NCI-H69 (cell line): ENCODE results near the gene FLACC1.
"Not testable (repeated sequence)": the region's sequence is repeated elsewhere in the genome, so short reads cannot be mapped to it uniquely, and the experiment has no call there.

ENCODE experiments used
- DNase-seq: peaks from one replicate; lab custom pipeline; 2025; lab: John Stamatoyannopoulos, UW

The FLACC1 gene

DNA sequence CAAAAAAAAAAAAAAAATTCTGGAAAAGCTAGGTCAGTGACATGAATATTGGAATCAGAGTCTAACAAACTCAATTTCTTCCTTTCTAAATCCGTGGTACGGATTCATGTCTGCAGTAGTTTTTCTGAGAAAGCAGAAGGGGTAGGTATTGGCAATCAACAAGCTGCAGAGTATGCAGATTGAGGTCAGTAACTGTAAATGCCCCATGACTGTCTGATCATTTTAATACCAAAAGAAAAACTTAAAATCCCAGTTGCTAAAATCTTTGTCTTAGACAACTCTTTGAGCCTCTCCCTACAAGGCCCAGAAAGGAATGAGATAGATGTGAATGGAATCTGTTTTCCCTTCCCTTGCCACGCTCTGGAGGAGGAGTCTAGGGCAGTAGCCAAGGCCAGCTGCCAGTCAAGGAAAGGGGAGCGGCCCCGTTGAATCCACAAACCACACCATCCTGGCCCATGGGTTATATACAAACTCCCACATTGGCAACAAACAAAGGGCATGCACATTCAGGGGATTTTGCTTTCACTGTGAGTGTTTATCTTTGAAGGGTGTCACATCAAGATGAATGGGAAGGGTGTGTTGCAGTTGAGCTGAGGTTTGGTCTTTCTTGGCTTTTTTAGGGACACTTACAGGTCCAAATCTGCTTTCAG, 102.9 kb downstream of the FLACC1 start:
- DNase-seq: no peak

GRCh38 chr2:201250741-201251140, 106.4 kb downstream of the FLACC1 start:
- no peak for DNase-seq

DNA sequence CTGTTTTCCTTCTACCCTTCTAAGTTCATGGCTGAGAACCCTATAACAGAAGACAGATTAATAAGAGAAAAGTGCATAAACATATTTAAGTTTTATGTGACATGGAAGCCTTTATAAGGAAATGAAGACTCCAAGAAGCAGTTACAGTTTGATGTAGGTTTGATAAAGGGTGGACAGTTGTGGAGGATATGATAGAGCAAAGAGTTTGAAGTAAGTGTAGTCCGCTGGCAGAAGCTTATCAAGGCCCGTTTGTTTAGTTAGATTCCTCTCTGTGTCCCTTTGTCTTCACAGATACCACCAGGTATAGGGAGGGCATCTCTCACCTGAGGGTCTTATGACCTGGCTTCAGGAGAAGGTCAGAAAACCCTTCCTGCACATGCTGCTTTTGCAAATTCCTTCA, 107.3 kb downstream of the FLACC1 start:
- DNase-seq: no peak

DNA sequence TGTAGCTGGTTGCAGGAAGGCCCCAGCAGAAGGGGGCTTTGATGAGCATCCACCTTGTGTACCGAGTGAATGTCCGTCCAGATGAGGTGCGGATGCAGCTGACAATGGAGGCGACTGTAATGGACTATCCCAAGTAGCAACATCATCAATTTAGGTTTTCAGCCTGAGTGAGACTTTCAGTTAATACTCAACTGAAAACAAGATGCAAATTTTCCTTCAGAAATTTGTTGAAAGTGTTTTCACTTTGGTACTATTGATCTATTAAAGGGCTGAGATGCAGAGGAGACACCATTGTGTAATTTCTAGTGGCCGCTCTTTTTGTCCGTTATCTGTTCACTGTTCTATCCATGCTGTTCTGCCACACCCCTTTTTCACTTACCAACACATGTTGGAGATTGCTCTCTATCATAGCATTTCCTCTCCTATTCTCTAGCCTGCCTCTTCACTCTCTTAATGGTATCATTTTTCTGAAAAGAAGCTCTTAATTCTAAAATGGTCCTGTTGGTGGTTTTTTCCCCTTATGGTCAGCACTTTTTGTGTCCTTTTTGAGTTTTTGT, 108.8 kb downstream of the FLACC1 start:
- DNase-seq: no peak

- no peak for DNase-seq
Observed at GRCh38 chr2:201246280-201246679, 110.9 kb downstream of the FLACC1 start.

GRCh38 chr2:201244829-201245228, 112.3 kb downstream of the FLACC1 start:
- DNase-seq: no peak

DNA sequence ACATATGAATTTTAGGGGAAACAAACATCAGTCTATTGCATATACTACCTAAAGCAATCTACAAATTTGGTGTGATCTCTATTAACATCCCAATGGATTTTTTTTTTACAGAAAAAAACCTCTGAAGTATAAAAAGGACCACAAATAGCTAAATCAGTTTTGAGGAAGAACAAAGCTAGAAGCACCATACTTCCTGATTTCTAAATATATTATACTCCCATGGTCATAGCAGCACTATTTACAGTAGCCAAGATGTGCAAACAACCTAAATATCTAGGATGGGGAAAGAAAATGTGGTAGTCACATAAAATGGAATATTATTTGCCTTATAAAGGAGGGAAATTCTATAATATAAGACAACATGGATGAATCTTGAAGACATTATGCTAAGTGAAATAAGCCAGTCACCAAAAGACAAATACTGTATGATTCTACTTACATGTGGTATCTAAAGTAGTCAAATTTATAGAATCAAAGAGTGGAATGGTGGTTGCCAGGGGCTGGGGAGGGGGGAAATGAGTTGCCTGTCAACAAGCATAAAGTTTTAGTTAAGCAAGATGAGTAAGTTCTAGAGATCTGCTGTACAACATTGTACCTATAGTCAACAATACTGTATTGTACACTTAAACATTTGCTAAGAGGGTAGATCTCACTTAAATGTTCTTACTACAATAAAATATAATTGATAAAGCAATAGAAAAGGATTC, 114.4 kb downstream of the FLACC1 start:
- no peak for DNase-seq

DNA sequence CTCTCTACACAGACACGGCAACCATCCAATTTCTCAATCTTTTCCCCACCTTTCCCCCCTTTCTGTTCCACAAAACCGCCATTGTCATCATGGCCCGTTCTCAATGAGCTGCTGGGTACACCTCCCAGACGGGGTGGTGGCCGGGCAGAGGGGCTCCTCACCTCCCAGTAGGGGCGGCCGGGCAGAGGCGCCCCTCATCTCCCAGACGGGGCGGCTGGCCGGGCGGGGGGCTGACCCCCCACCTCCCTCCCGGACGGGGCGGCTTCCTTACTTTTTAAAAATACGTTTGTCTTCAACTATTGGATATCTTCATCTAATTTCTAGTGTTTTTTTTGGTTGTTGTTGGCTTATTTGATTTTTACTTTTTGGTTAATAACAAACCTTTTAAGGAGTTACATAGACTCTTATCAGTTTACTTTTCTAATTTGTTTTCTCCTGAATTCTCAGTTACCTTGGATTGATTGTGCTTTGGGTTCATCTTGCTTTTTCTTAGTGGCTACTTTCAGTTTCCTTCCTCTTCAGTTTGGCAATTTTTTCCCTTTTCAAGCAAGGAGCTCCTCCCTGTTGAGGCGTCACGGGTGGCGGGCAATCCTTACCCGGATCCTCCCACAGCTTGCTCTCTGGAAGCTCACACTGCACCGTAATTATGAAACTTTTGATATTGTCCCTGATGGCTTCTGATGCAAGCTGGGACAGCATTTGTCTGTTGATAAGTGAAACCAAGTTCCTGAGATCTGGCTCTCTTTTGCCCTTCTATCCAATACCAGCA, 117.8 kb downstream of the FLACC1 start:
- not testable (repeated sequence) for DNase-seq
